Measurements from ENCODE around the gene PRKG1. TPM values are rescaled to one million over a fixed set of nuclear protein-coding genes. Genes with fewer than 3 reads are reported as not detected.

PRKG1 gene
- total and polyA plus RNA-seq, 2 of the 8 experiments (the other 6 are each of a cell fraction or from before 2014, with no cell fraction given), result 4.2 to 15.2 TPM

- no peak overlapping the region for H3K4me2 ChIP-seq (ENCODE audit: insufficient read depth in 1 of 2, low read depth in 2 of 2, low read length in 2 of 2)
- no peak for TF ChIP-seq CREB1 (IDR thresholded peaks at IDR 0.05)
- no peak for TF ChIP-seq POLR2AphosphoS5 (IDR thresholded peaks at IDR 0.05; ENCODE audit: low read depth, low read length)
- no peak for TF ChIP-seq KDM4A (IDR thresholded peaks at IDR 0.05; ENCODE audit: low read depth, low read length, severe bottlenecking)
Measured at GRCh38 chr10:52318136-52318701, 1243.9 kb downstream of the PRKG1 start.

More at GRCh38 chr10:52318136-52318701, 1243.9 kb downstream of the PRKG1 start:
- no peak overlapping the region for H2AK5ac ChIP-seq (ENCODE audit: low read depth, low read length)
- H3K79me1 ChIP-seq (ENCODE audit: low read depth, low read length), result no peaks in the 10 kb centered on the region
- no peak overlapping the region for H3K23ac ChIP-seq (ENCODE audit: insufficient read length)
- no peak overlapping the region for H3K14ac ChIP-seq (ENCODE audit: insufficient read length)
- no peak overlapping the region for H3K9ac ChIP-seq (replicated peaks in 1 of 4; ENCODE audit: extremely low read depth in 1 of 4, low read depth in 3 of 4, low read length in 3 of 4)
- no peak overlapping the region for H2BK12ac ChIP-seq (ENCODE audit: low read depth, low read length)
- no peak overlapping the region for H3K18ac ChIP-seq (ENCODE audit: extremely low read depth, low read length)
- no peaks in the 10 kb centered on the region for H3K36me3 ChIP-seq (ENCODE audit: control insufficient read depth in 2 of 4, insufficient read depth in 4 of 4, low read length in 3 of 4)
- no peak overlapping the region for H2AFZ ChIP-seq (ENCODE audit: low read length)
- H4K8ac ChIP-seq (ENCODE audit: extremely low read depth, insufficient read depth, low read length), result no peak overlapping the region
- peaks cover 15 to 36% (median 29%) of the 10 kb centered on the region in 4 experiments for H3K27me3 ChIP-seq (replicated peaks in 1 of 4; ENCODE audit: control insufficient read depth in 3 of 4, extremely low read depth in 1 of 4, insufficient read depth in 3 of 4, low read length in 3 of 4)
- no peak overlapping the region for H3K56ac ChIP-seq (replicated peaks; ENCODE audit: insufficient read length, low read depth, low read length)
- H3K9me3 ChIP-seq (ENCODE audit: insufficient read depth in 2 of 2, low read depth in 1 of 2, low read length in 1 of 2), result no peaks in the 10 kb centered on the region
- POLR2A ChIA-PET (ENCODE audit: partially characterized antibody), result no interaction called here
- no peak overlapping the region for H3K4me3 ChIP-seq (ENCODE audit: extremely low read depth in 1 of 4, insufficient read depth in 2 of 4, low read depth in 3 of 4, low read length in 4 of 4)
- no peak overlapping the region for H2BK15ac ChIP-seq (ENCODE audit: low read length)
- DNase-seq (ENCODE audit: low read depth in 1 of 2, low spot score in 2 of 2), result no peak
- H3K23me2 ChIP-seq (ENCODE audit: low read depth, low read length), result peaks cover 4% of the 10 kb centered on the region; the same call in 1 of the 2 replicates
- 81% methylated on average over 5 of the region's 5 CpGs; no CpG with 5 or more reads in 1 of the 2 experiments for WGBS, 2 experiments (ENCODE audit: extremely low coverage in 1 of 2, insufficient coverage in 1 of 2, insufficient read length in 1 of 2, insufficient replicate concordance in 2 of 2, low coverage in 1 of 2, low lambda C conversion rate in 2 of 2, missing lambda C conversion rate in 1 of 2)
- H2BK120ac ChIP-seq (replicated peaks; ENCODE audit: low read depth, low read length), result no peak overlapping the region
- peaks cover 0 to 2% of the 10 kb centered on the region in 2 experiments for H4K20me1 ChIP-seq (replicated peaks in 1 of 2; ENCODE audit: control insufficient read depth in 1 of 2, insufficient read depth in 2 of 2, low read length in 2 of 2)
- H3K4ac ChIP-seq (replicated peaks; ENCODE audit: insufficient read length, low read depth, low read length), result no peak overlapping the region
- peaks cover 3 to 7% (median 4%) of the 10 kb centered on the region in 4 experiments; a peak in 6 of 7 replicates for H3K4me1 ChIP-seq (replicated peaks in 1 of 4; ENCODE audit: control insufficient read depth in 3 of 4, insufficient read depth in 4 of 4, low read length in 3 of 4)
- CTCF ChIA-PET (ENCODE audit: partially characterized antibody), result interaction anchor here (2.4 to 2.9 kb wide), 2 partner anchors 11 to 170 kb away, joined by 9 to 11 read pairs; no protein-coding TSS in a partner anchor
- H4K5ac ChIP-seq (ENCODE audit: insufficient read length, low read depth, low read length), result no peak overlapping the region
- no peak overlapping the region for H2BK5ac ChIP-seq (ENCODE audit: low read depth, low read length)
- FAIRE-seq, result no peak
- no peak overlapping the region for H2BK20ac ChIP-seq (ENCODE audit: low read length)
- H3K27ac ChIP-seq (ENCODE audit: low read depth, low read length), result no peak overlapping the region
- H4K91ac ChIP-seq (replicated peaks; ENCODE audit: insufficient read length, low read length), result no peak overlapping the region
- no peaks in the 10 kb centered on the region for H3K79me2 ChIP-seq (ENCODE audit: control insufficient read depth in 1 of 2, insufficient read depth in 2 of 2, low read length in 2 of 2)

Data from H1 (cell line).